Panc1 (cell line): Measurements from ENCODE around the gene KIAA1217.

Experiments
- POLR2AphosphoS5 ChIP-seq: IDR thresholded peaks from 2 replicates; pipeline ENCODE4 v1.6.1; 2012; ENCODE audit warnings: mild to moderate bottlenecking, low read depth, low read length, moderate library complexity
- REST ChIP-seq, 2 experiments: IDR thresholded peaks; 2 replicates each; pipeline ENCODE4 v1.6.1; 2011 to 2012; ENCODE audit warnings: low read depth in 2 of 2, control low read depth in 1 of 2, low read length in 1 of 2, mild to moderate bottlenecking in 1 of 2, moderate library complexity in 1 of 2; ENCODE audit not compliant: insufficient read depth in 1 of 2
- SIN3A ChIP-seq: IDR thresholded peaks from 2 replicates; pipeline ENCODE4 v1.6.1; 2012; ENCODE audit warnings: low read depth, mild to moderate bottlenecking, low read length, moderate library complexity, borderline replicate concordance; ENCODE audit not compliant: insufficient read depth
- TCF7L2 ChIP-seq: IDR thresholded peaks from 2 replicates; pipeline ENCODE4 v1.6.1; 2011; ENCODE audit warnings: mild to moderate bottlenecking, low read depth, low read length, inconsistent platforms
- TF ChIP-seq, protein P1 (sequence below): fragments of 450-650 bp; IDR thresholded peaks from 2 replicates; pipeline ENCODE4 v1.5.1; 2017; ENCODE audit warnings: mild to moderate bottlenecking

DNA sequence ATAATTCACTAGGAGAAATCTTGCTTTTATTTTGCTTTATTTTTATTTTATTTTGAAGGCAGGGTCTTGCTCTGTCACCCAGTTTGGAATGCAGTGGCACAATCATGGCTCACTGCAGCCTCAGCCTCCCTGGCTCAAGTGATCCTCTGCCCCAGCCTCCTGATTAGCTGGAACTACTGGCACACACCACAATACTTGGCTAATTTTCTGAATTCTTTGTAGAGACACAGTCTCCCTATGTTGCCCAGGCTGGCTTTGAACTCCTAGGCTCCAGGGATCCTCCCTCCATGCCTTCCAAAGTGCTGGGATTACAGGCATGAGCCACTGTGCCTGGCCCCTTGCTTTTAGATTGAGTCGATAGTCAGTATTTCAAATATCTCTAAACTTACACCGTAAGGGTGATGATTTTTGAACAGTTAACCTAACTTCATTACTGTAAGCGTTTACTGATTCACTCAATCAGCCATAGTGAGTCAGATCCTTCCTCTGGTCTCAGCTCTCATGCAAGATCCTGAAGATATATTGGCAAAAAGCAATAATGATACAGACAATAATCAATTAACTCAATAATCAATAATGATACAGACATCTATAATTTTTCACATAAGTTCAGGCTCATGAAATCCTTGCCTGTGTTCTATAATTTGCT is 239.5 kb downstream of the KIAA1217 start:
- TF ChIP-seq, protein P1, sequence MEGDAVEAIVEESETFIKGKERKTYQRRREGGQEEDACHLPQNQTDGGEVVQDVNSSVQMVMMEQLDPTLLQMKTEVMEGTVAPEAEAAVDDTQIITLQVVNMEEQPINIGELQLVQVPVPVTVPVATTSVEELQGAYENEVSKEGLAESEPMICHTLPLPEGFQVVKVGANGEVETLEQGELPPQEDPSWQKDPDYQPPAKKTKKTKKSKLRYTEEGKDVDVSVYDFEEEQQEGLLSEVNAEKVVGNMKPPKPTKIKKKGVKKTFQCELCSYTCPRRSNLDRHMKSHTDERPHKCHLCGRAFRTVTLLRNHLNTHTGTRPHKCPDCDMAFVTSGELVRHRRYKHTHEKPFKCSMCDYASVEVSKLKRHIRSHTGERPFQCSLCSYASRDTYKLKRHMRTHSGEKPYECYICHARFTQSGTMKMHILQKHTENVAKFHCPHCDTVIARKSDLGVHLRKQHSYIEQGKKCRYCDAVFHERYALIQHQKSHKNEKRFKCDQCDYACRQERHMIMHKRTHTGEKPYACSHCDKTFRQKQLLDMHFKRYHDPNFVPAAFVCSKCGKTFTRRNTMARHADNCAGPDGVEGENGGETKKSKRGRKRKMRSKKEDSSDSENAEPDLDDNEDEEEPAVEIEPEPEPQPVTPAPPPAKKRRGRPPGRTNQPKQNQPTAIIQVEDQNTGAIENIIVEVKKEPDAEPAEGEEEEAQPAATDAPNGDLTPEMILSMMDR = no peak
- TF ChIP-seq POLR2AphosphoS5 (no peak), REST (IDR thresholded peaks at IDR 0.05; ENCODE audit: insufficient read depth in 1 of 2, low read depth in 2 of 2, low read length in 1 of 2) (no peak), SIN3A (no peak), TCF7L2 (no peak)
